Measurements from ENCODE around the gene AGFG2.
"Not testable (repeated sequence)": the region's sequence is repeated elsewhere in the genome, so short reads cannot be mapped to it uniquely, and the experiment has no call there.

AGFG2 gene

DNA sequence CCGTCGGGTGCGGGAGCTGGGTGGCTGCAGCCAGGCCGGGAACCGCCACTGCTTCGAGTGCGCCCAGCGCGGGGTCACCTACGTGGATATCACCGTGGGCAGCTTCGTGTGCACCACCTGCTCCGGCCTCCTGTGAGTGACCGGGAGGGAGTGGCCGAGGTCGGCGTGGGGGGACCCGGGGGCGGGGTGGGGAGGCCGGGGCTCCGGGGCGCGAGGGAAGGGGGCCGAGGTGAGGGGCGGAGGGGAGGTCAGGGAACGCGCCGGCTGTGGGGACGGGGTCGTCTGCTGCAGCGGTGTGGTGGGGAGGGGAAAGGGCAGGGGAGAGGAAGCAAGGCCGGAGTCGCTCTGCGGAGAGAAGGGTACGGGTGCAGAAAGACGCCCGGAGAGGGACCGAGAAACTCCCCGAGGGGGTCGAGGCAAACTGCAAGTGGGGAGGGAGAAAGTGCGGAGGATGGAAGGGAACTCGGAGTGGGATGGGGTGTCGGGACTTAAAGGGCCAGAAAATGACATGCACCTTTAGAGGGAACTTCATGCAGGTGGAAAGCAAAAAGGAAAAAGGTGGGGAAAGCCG lies 518 bp downstream of the AGFG2 start:
- peak overlapping the region; percentile 95 for H3K4me3 Mint-ChIP-seq
- peaks cover 3% of the 10 kb centered on the region for H3K27me3 Mint-ChIP-seq
- DNase-seq (no peak), ATAC-seq (no peak)
- peak overlapping the region; percentile 92 for H3K27ac Mint-ChIP-seq
- H3K9me3 Mint-ChIP-seq: no peaks in the 10 kb centered on the region
- H3K4me1 Mint-ChIP-seq: peaks cover 55% of the 10 kb centered on the region
- peaks cover 23% of the 10 kb centered on the region for H3K36me3 Mint-ChIP-seq (ENCODE audit: low read depth)

DNA sequence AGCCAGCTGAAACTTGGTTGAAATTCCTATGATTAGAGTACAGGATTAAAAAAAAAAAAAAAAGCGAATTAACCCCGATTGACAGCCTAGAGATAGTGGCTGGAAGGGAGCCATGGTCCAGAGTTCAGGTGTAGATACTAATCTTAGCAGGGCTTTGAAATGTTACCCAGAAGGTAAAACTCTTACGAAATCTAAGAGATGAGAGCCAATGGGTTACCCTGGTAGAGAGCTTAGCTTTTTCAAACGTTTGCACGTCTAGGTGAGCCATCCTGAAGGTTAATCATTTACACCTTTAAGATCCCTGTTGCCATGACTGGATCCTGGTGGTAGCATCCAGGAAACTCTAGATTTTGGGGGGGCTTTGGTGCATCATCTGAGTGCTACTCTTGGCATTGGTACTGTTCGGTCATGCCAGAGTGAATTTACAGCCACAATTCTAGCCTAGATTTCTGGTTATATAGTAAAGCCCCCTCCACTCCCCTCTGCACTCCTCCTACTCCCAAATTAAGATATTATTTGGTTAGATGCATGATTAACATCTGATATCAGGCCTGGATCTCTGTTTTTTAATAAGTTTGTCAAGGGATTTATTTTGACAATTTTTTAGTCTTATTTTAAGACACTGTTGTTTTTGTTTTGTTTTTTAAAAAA lies 1.2 kb downstream of the AGFG2 start:
- Mint-ChIP-seq H3K27ac (peak overlapping the region; percentile 75), H3K36me3 (ENCODE audit: low read depth) (peaks cover 24% of the 10 kb centered on the region), H3K4me1 (peaks cover 62% of the 10 kb centered on the region), H3K27me3 (peaks cover 3% of the 10 kb centered on the region), H3K9me3 (no peaks in the 10 kb centered on the region), H3K4me3 (peak overlapping the region; percentile 95)
- ATAC-seq (no peak), DNase-seq (no peak)

DNA sequence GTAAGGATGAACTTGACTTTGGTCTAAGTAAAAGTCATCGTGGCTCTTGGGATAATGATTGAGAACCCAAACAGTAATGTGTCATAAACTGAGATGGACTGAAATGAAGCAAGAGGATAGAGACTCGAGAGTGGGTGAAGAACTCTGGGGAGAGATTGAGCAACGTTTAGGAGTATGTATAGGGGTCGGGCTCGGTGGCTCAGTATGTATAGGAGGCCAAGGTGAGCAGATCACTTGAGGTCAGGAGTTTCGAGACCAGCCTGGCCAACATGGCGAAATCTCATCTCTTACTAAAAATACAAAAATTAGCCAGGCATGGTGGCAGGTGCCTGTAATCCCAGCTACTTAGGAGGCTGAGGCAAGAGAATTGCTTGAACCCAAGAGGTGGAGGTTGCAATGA lies 2.3 kb downstream of the AGFG2 start:
- Mint-ChIP-seq H3K4me1 (peaks cover 72% of the 10 kb centered on the region), H3K4me3 (peak overlapping the region; percentile 95), H3K27ac (peak overlapping the region; percentile 74), H3K36me3 (ENCODE audit: low read depth) (peaks cover 26% of the 10 kb centered on the region)
- not testable (repeated sequence) for H3K27me3 Mint-ChIP-seq, ATAC-seq, DNase-seq, H3K9me3 Mint-ChIP-seq

GRCh38 chr7:100543586-100543985 lies 4.6 kb downstream of the AGFG2 start:
- Mint-ChIP-seq H3K9me3 (no peaks in the 10 kb centered on the region), H3K4me1 (peaks cover 90% of the 10 kb centered on the region), H3K27me3 (peaks cover 3% of the 10 kb centered on the region), H3K4me3 (peak overlapping the region; percentile 95), H3K36me3 (ENCODE audit: low read depth) (peaks cover 32% of the 10 kb centered on the region), H3K27ac (peak overlapping the region; percentile 99)
- DNase-seq: no peak
- no peak for ATAC-seq

DNA sequence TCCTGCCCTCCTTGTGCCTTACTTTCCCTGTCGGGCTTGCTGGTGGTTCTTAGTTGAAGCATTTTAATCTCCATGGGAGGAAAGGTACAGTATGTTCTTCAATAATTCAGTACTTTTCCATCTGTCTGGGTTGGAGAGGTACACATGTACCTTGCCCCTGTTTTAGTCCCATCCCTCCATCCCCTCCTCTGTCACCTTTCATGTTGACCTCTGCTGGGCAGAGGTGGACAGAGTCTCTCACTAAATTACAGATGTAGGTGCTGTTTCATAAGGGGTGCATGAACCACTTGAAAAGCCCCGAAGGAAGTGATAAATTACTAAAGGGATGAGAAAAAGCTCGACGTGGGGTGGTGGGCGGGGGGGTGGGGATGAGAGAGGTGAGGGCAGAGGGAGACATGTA lies 5.4 kb downstream of the AGFG2 start:
- Mint-ChIP-seq H3K4me3 (peak overlapping the region; percentile 95), H3K4me1 (peaks cover 92% of the 10 kb centered on the region), H3K9me3 (no peaks in the 10 kb centered on the region), H3K36me3 (ENCODE audit: low read depth) (peaks cover 32% of the 10 kb centered on the region), H3K27me3 (no peaks in the 10 kb centered on the region), H3K27ac (peak overlapping the region; percentile 99)
- no peak for DNase-seq
- ATAC-seq: no peak

- Mint-ChIP-seq H3K4me1 (peaks cover 94% of the 10 kb centered on the region), H3K27ac (peak overlapping the region; percentile 99), H3K4me3 (peak overlapping the region; percentile 95), H3K9me3 (no peaks in the 10 kb centered on the region), H3K36me3 (ENCODE audit: low read depth) (peaks cover 32% of the 10 kb centered on the region), H3K27me3 (no peaks in the 10 kb centered on the region)
- ATAC-seq (no peak), DNase-seq (no peak)
Observed at GRCh38 chr7:100544967-100545359, 6.0 kb downstream of the AGFG2 start.

- Mint-ChIP-seq H3K4me1 (peaks cover 95% of the 10 kb centered on the region), H3K36me3 (ENCODE audit: low read depth) (peaks cover 37% of the 10 kb centered on the region), H3K27ac (peak overlapping the region; percentile 99), H3K9me3 (no peaks in the 10 kb centered on the region), H3K27me3 (no peaks in the 10 kb centered on the region), H3K4me3 (peak overlapping the region; percentile 95)
- DNase-seq (peak; percentile 68), ATAC-seq (peak; percentile 83)
Observed at GRCh38 chr7:100545360-100546128, 6.5 kb downstream of the AGFG2 start.

DNA sequence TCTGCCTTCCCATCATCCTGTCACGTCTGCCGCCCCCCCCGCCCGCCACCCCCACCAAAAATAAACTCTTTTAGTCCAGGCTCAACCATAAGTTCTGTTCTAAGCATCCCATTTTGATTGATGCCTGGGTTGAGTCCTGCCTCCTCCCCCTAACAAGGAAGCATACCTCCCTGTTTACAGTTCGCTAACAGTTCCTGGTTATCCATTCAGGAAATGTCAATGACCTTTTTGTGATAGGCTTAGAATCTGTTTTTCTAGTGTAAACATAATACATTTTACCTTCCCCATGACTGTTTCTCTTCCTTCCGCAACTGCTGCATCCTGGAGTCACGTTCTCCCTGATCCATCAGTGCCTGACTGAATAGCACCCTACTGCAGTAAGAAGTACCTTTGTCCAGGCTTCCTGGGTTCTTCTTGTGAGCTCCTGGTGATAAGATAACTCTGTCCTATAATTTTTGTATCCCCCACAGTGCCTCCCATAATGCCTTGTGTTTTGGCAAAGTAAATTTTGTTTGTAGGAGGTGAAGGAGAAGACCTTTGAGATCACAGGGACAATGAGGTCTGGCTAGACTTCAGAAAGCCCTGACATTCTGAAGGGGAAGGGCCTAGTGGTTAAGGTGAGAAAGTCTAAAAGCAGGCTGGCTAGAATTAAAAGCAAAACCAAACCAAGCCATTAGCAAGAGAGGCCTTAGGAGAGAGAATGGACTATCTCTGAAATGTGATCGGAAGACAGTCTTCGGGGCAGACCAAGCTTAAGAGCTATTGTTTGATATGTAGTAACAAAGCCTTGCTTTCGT lies 7.3 kb downstream of the AGFG2 start:
- peaks cover 92% of the 10 kb centered on the region for H3K4me1 Mint-ChIP-seq
- ATAC-seq: peak; percentile 37
- H3K27ac Mint-ChIP-seq: peak overlapping the region; percentile 99
- no peaks in the 10 kb centered on the region for H3K27me3 Mint-ChIP-seq
- no peak for DNase-seq
- H3K4me3 Mint-ChIP-seq: peak overlapping the region; percentile 95
- H3K36me3 Mint-ChIP-seq (ENCODE audit: low read depth): peaks cover 35% of the 10 kb centered on the region
- H3K9me3 Mint-ChIP-seq: no peaks in the 10 kb centered on the region

- Mint-ChIP-seq H3K36me3 (ENCODE audit: low read depth) (peaks cover 34% of the 10 kb centered on the region), H3K27ac (peak overlapping the region; percentile 99), H3K4me1 (peaks cover 83% of the 10 kb centered on the region), H3K27me3 (no peaks in the 10 kb centered on the region), H3K9me3 (no peaks in the 10 kb centered on the region), H3K4me3 (peak overlapping the region; percentile 95)
- ATAC-seq (no peak), DNase-seq (no peak)
Observed at GRCh38 chr7:100546926-100547800, 8.2 kb downstream of the AGFG2 start.

DNA sequence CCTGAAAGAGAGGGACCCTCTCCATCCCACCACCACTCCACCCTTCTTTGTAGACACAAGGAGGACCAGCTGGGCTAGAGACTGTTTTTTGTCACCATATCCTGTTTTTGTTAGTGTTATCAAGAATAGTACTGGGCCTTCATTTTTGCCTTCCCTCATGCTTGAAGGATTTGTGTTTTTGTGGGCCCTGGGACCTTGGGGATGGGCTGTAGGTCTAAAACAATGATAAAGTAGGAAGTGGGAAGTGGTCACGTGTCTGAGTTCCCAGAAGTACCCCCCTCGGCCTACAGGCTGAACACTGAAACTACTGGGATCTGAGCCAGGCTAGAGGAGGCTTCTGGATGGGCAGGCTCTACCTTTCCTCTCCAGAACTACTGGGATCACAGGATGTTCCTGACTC lies 8.9 kb downstream of the AGFG2 start:
- Mint-ChIP-seq H3K9me3 (no peaks in the 10 kb centered on the region), H3K27ac (peak overlapping the region; percentile 99), H3K4me1 (peaks cover 76% of the 10 kb centered on the region), H3K36me3 (ENCODE audit: low read depth) (peaks cover 35% of the 10 kb centered on the region), H3K4me3 (peak overlapping the region; percentile 95), H3K27me3 (no peaks in the 10 kb centered on the region)
- no peak for ATAC-seq
- DNase-seq: no peak

DNA sequence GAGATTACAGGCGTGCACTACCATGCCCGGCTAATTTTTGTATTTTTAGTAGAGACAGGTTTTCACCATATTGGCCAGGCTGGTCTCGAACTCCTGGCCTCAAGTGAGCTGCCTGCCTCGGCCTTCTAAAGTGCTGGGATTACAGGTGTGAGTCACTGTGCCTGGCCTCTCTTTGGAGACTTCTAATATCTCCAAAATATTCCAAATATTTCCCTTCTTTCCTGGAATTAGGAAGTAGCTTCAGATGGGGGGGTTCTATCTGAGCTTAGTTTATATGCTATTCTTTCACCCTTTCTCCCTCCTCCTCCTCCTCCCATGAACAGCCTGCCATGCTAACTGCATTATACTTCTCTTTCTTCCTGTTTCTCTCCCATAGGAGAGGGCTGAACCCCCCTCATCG lies 9.4 kb downstream of the AGFG2 start:
- ATAC-seq, DNase-seq, H3K27me3 Mint-ChIP-seq, H3K9me3 Mint-ChIP-seq: not testable (repeated sequence)
- Mint-ChIP-seq H3K36me3 (ENCODE audit: low read depth) (peaks cover 38% of the 10 kb centered on the region), H3K4me1 (peaks cover 71% of the 10 kb centered on the region), H3K4me3 (peak overlapping the region; percentile 95), H3K27ac (peak overlapping the region; percentile 99)

- DNase-seq: no peak
- peak overlapping the region; percentile 24 for H3K27ac Mint-ChIP-seq
- peaks cover 57% of the 10 kb centered on the region for H3K36me3 Mint-ChIP-seq (ENCODE audit: low read depth)
- H3K4me3 Mint-ChIP-seq: no peak overlapping the region
- H3K9me3 Mint-ChIP-seq: no peaks in the 10 kb centered on the region
- H3K4me1 Mint-ChIP-seq: peaks cover 40% of the 10 kb centered on the region
- ATAC-seq: no peak
- no peaks in the 10 kb centered on the region for H3K27me3 Mint-ChIP-seq
Observed at GRCh38 chr7:100552532-100552931, 13.5 kb downstream of the AGFG2 start.

GRCh38 chr7:100553032-100553431 lies 14.0 kb downstream of the AGFG2 start:
- Mint-ChIP-seq H3K36me3 (ENCODE audit: low read depth) (peaks cover 53% of the 10 kb centered on the region), H3K27ac (no peak overlapping the region), H3K4me1 (peaks cover 35% of the 10 kb centered on the region), H3K4me3 (no peak overlapping the region), H3K27me3 (no peaks in the 10 kb centered on the region), H3K9me3 (no peaks in the 10 kb centered on the region)
- DNase-seq (no peak), ATAC-seq (no peak)

- H3K27ac Mint-ChIP-seq: peak overlapping the region; percentile 79
- no peaks in the 10 kb centered on the region for H3K9me3 Mint-ChIP-seq
- H3K27me3 Mint-ChIP-seq: no peaks in the 10 kb centered on the region
- ATAC-seq: no peak
- H3K36me3 Mint-ChIP-seq (ENCODE audit: low read depth): peaks cover 42% of the 10 kb centered on the region
- no peak for DNase-seq
- no peak overlapping the region for H3K4me3 Mint-ChIP-seq
- peaks cover 12% of the 10 kb centered on the region for H3K4me1 Mint-ChIP-seq
Observed at GRCh38 chr7:100555701-100556100, 16.7 kb downstream of the AGFG2 start.
